MCF 10A (cell line): ENCODE results near the gene SMIM9. TPM values are rescaled to one million over a fixed set of nuclear protein-coding genes. Genes with fewer than 3 reads are reported as not detected.

Experiments
- BruUV-seq: library from RNA; stranded (reverse); fragments of 400-500 nt; replicated peaks from 2 replicates; lab custom pipeline; 2021; lab: Mats Ljungman, UMichigan
- CTCF ChIA-PET: fragments of 300-600 bp; sonication (Branson Sonifier 250); formaldehyde crosslinking; extraction: SDS; loops from one replicate; lab custom pipeline; 2021; ENCODE audit warnings: antibody characterized with exemption, inconsistent platforms; lab: Yijun Ruan, JAX
- POLR2A ChIA-PET: fragments of 300-600, 350-650 bp; sonication (Branson Sonifier 250); formaldehyde crosslinking; extraction: SDS; loops from one replicate; lab custom pipeline; 2020; ENCODE audit warnings: antibody characterized with exemption, inconsistent platforms; lab: Yijun Ruan, JAX
- DNase-seq: peaks from one replicate; pipeline ENCODE4 v3.0.0-alpha.2; 2018; ENCODE audit not compliant: unreplicated experiment
- H3K27ac Mint-ChIP-seq: one replicate; pipeline ENCODE4 v1.8.0; 2022; ENCODE audit warnings: mild to moderate bottlenecking, low read depth, mixed read lengths; ENCODE audit not compliant: unreplicated experiment
- H3K27me3 Mint-ChIP-seq: one replicate; pipeline ENCODE4 v1.8.0; 2022; ENCODE audit warnings: mixed read lengths; ENCODE audit not compliant: insufficient read depth, unreplicated experiment
- H3K36me3 Mint-ChIP-seq: one replicate; pipeline ENCODE4 v1.8.0; 2022; ENCODE audit warnings: mild to moderate bottlenecking, moderate library complexity, mixed read lengths; ENCODE audit not compliant: insufficient read depth, unreplicated experiment
- H3K4me1 Mint-ChIP-seq: one replicate; pipeline ENCODE4 v1.8.0; 2022; ENCODE audit warnings: mixed read lengths; ENCODE audit not compliant: insufficient read depth, unreplicated experiment
- H3K4me3 Mint-ChIP-seq: one replicate; pipeline ENCODE4 v1.8.0; 2022; ENCODE audit warnings: mild to moderate bottlenecking, moderate library complexity, mixed read lengths; ENCODE audit not compliant: unreplicated experiment
- H3K9me3 Mint-ChIP-seq: one replicate; pipeline ENCODE4 v1.8.0; 2022; ENCODE audit warnings: mixed read lengths; ENCODE audit not compliant: unreplicated experiment
- CTCF ChIP-seq: fragments of 200-600 bp; IDR thresholded peaks from one replicate; pipeline ENCODE4 v1.8.0; 2022; ENCODE audit warnings: antibody characterized with exemption, mild to moderate bottlenecking; ENCODE audit not compliant: unreplicated experiment
- intact Hi-C: fragments of 100-400 bp; cut with micrococcal nuclease; formaldehyde crosslinking; loops from 2 replicates; pipeline ENCODE4 v1.14.1; 2022
- total RNA-seq: library from RNA; stranded (reverse); gene quantifications from 2 replicates; pipeline ENCODE4 v1.2.3, GENCODE V29; 2022

Gene SMIM9
- total RNA-seq, 1 experiment from 2014 or later = not detected

GRCh38 chrX:154791467-154791866 lies 43.0 kb downstream of the SMIM9 start:
- no TSS peak for BruUV-seq
- intact Hi-C loops = no loop called here
- Mint-ChIP-seq H3K27ac (no peak overlapping the region), H3K4me3 (no peak overlapping the region), H3K4me1 (peaks cover under 1% of the 10 kb centered on the region), H3K36me3 (peaks cover 2% of the 10 kb centered on the region), H3K9me3 (no peaks in the 10 kb centered on the region), H3K27me3 (peaks cover 30% of the 10 kb centered on the region)
- no peak for DNase-seq
- ChIA-PET CTCF (no interaction called here), POLR2A (interaction anchor here (0.6 to 0.8 kb wide), 2 partner anchors 16 to 21 kb away, joined by 3 to 4 read pairs; no protein-coding TSS in a partner anchor)
- TF ChIP-seq CTCF = no peak

GRCh38 chrX:154785716-154786115 lies 48.7 kb downstream of the SMIM9 start:
- no peak overlapping the region for H3K27ac Mint-ChIP-seq
- no peak for DNase-seq
- BruUV-seq = no TSS peak
- intact Hi-C loops = no loop called here
- POLR2A ChIA-PET = no interaction called here
- CTCF ChIA-PET = no interaction called here
- H3K4me1 Mint-ChIP-seq = no peaks in the 10 kb centered on the region
- peaks cover 4% of the 10 kb centered on the region for H3K36me3 Mint-ChIP-seq
- H3K4me3 Mint-ChIP-seq = no peak overlapping the region
- H3K9me3 Mint-ChIP-seq = no peaks in the 10 kb centered on the region
- no peak for TF ChIP-seq CTCF
- H3K27me3 Mint-ChIP-seq = peaks cover 84% of the 10 kb centered on the region

DNA sequence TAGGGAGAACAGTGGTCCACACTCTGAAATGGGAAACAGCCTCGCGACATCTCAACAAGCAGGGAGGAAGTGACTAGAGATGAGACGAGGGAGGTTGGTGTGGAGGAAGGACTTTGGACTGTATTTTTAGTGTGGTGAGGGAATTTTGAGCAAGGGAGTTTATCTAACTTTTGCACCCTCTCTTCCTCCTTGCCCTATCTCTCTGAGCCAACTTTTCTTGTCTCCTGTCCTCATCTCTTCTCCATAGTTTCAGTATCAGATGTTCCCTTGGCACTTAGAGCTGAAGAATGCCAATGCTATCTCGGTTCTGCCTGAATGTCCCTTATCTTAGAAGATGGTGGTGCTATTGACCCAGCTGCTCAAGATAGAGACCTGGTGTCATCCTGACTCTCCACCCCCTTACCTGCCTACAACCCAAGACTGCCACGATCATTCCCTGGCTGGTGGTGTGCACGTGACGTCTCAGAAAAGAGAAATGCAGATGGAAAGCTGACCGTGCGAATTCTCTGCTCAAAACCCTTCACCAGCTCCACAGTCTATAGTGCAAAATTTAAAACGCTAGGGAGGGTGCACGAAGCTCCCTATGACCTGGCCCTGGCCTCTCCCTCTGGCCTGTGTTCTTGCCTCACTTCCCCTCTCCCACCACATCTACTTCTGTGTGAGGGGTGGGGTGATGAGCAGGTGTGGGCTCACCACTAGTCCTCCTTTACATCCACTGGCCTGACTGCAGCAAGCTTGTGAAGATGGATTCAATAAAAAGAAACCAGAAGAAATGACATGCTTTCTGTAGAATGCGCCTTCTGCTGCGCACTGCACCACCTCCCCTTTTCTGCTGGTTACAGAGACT lies 50.1 kb downstream of the SMIM9 start:
- no TSS peak for BruUV-seq
- no peak overlapping the region for H3K4me3 Mint-ChIP-seq
- TF ChIP-seq CTCF = no peak
- peaks cover 78% of the 10 kb centered on the region for H3K27me3 Mint-ChIP-seq
- ChIA-PET CTCF (no interaction called here), POLR2A (interaction anchor here (0.7 kb wide), 1 partner anchor 23 kb away, joined by 6 read pairs; no protein-coding TSS in a partner anchor)
- intact Hi-C loops = no loop called here
- H3K36me3 Mint-ChIP-seq = peaks cover 7% of the 10 kb centered on the region
- no peaks in the 10 kb centered on the region for H3K4me1 Mint-ChIP-seq
- H3K27ac Mint-ChIP-seq = no peak overlapping the region
- no peaks in the 10 kb centered on the region for H3K9me3 Mint-ChIP-seq
- DNase-seq = no peak

DNA sequence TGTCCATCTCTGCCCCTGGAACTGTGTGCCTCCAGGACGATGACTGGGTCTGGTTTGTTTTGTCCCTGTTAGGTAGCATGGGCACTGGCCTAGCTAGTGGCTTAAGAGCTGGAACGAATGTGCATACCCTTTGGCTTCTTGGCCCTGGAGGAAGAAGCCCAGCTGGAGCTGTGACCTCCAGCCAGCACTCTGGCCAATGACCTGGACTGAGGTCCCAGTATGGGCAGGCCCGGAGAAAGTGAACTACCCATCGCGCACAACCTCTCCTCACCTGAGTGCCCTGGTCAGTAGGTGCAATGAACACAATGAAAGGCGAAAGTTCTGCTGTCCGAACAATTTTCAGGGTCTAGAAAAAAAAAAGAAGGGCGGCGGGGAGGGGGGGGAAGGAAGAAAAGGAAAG lies 53.5 kb downstream of the SMIM9 start:
- POLR2A ChIA-PET = interaction anchor here (1.5 kb wide), 1 partner anchor 18 kb away, joined by 6 read pairs; no protein-coding TSS in a partner anchor
- TF ChIP-seq CTCF = no peak
- H3K9me3 Mint-ChIP-seq = no peaks in the 10 kb centered on the region
- no peaks in the 10 kb centered on the region for H3K4me1 Mint-ChIP-seq
- no TSS peak for BruUV-seq
- H3K36me3 Mint-ChIP-seq = peaks cover 34% of the 10 kb centered on the region
- CTCF ChIA-PET = interaction anchor here (1.6 kb wide), 1 partner anchor 17 kb away, joined by 5 read pairs; the partner anchor contains the start of gene DKC1
- no peak for DNase-seq
- intact Hi-C loops = no loop called here
- H3K27ac Mint-ChIP-seq = no peak overlapping the region
- peaks cover 50% of the 10 kb centered on the region for H3K27me3 Mint-ChIP-seq
- no peak overlapping the region for H3K4me3 Mint-ChIP-seq
